Endothelial cell of umbilical vein (primary cell): Measurements from ENCODE around the gene CHRM1. TPM values are rescaled to one million over a fixed set of nuclear protein-coding genes. Genes with fewer than 3 reads are reported as not detected.

Experiments used
- BruUV-seq: library from RNA; stranded (reverse); fragments of 400-500 nt; replicated peaks from 2 replicates; lab custom pipeline; 2021; lab: Mats Ljungman, UMichigan
- CTCF ChIA-PET: fragments of 300-600, 350-600 bp; sonication (Branson Sonifier 250); formaldehyde crosslinking; loops from one replicate; lab custom pipeline; 2021; ENCODE audit warnings: antibody characterized with exemption, inconsistent platforms; lab: Charles Lee
- POLR2A ChIA-PET: fragments of 300-600, 350-600 bp; sonication (Branson Sonifier 250); formaldehyde crosslinking; loops from one replicate; lab custom pipeline; 2021; ENCODE audit warnings: antibody characterized with exemption, inconsistent platforms; lab: Charles Lee
- DNase-seq: peaks from one replicate; pipeline ENCODE4 v3.0.0-alpha.2; 2011; ENCODE audit warnings: low read depth, low spot score
- FAIRE-seq: peaks from 2 replicates; lab custom pipeline; 2011; peaks lifted over from hg19 to GRCh38; lab: Jason Lieb, UNC
- H2AFZ ChIP-seq: 2 replicates; pipeline ENCODE4 v1.6.0; 2012; ENCODE audit warnings: low read depth, low read length, control low read depth, inconsistent platforms
- H3K27ac ChIP-seq: 2 replicates; pipeline ENCODE4 v1.5.1; 2011; ENCODE audit warnings: low read depth, mild to moderate bottlenecking, control low read depth, low read length, moderate library complexity; ENCODE audit not compliant: insufficient read depth
- H3K27me3 ChIP-seq, 2 experiments: 2 replicates each; pipeline versions ENCODE4 v1.6.0 to v1.6.1; 2011; ENCODE audit warnings: low read length in 2 of 2, mixed read lengths in 1 of 2; ENCODE audit not compliant: control insufficient read depth in 2 of 2, insufficient read depth in 2 of 2
- H3K36me3 ChIP-seq, 2 experiments: 2 replicates in 1 of 2; 3 replicates in 1 of 2; pipeline ENCODE4 v1.5.1; 2011; ENCODE audit warnings: low read length in 2 of 2, mild to moderate bottlenecking in 1 of 2, moderate library complexity in 1 of 2; ENCODE audit not compliant: control insufficient read depth in 2 of 2, insufficient read depth in 2 of 2; ENCODE audit errors: extremely low read depth in 1 of 2
- H3K4me1 ChIP-seq: 3 replicates; pipeline ENCODE4 v1.5.1; 2011; ENCODE audit warnings: mild to moderate bottlenecking, low read length; ENCODE audit not compliant: control insufficient read depth, insufficient read depth; ENCODE audit errors: extremely low read depth
- H3K4me2 ChIP-seq: 2 replicates; pipeline ENCODE4 v1.6.1; 2011; ENCODE audit warnings: low read length, control low read depth, mixed read lengths; ENCODE audit not compliant: insufficient read depth
- H3K4me3 ChIP-seq, 3 experiments: fragments of 200-600 bp in 1 of 3; sonication (generic), shearing (Covaris generic) in 1 of 3; replicated peaks in 1 of 3; 2 replicates each; pipeline ENCODE4 v1.5.1; 2011 to 2016; ENCODE audit warnings: control low read depth in 3 of 3, low read length in 3 of 3, mild to moderate bottlenecking in 2 of 3, inconsistent platforms in 1 of 3, low read depth in 1 of 3, moderate library complexity in 1 of 3; ENCODE audit not compliant: insufficient read depth in 1 of 3
- H3K79me2 ChIP-seq: 2 replicates; pipeline ENCODE4 v1.6.0; 2012; ENCODE audit warnings: low read length, inconsistent platforms; ENCODE audit not compliant: control insufficient read depth, insufficient read depth
- H3K9ac ChIP-seq: replicated peaks from 2 replicates; pipeline ENCODE3; 2011; ENCODE audit warnings: low read length, control low read depth; ENCODE audit not compliant: insufficient read depth; ENCODE audit errors: extremely low read depth
- H3K9me1 ChIP-seq: replicated peaks from 3 replicates; pipeline ENCODE4 v1.6.0; 2011; ENCODE audit warnings: mild to moderate bottlenecking, low read length; ENCODE audit not compliant: control insufficient read depth, insufficient read depth; ENCODE audit errors: extremely low read depth
- H3K9me3 ChIP-seq: replicated peaks from 2 replicates; pipeline ENCODE4 v1.5.1; 2012; ENCODE audit warnings: low read length, inconsistent platforms; ENCODE audit not compliant: control insufficient read depth, insufficient read depth
- H4K20me1 ChIP-seq: replicated peaks from 2 replicates; pipeline ENCODE3; 2011; ENCODE audit warnings: mild to moderate bottlenecking, low read length; ENCODE audit not compliant: control insufficient read depth, insufficient read depth; ENCODE audit errors: extremely low read depth
- EZH2 ChIP-seq: IDR thresholded peaks from 2 replicates; pipeline ENCODE4 v1.6.1; 2012; ENCODE audit warnings: borderline replicate concordance, low read depth, mild to moderate bottlenecking, moderate library complexity, low read length, inconsistent platforms; ENCODE audit not compliant: severe bottlenecking
- FOS ChIP-seq: IDR thresholded peaks from 2 replicates; pipeline ENCODE4 v1.6.1; 2011; ENCODE audit warnings: mild to moderate bottlenecking, low read length, moderate library complexity, borderline replicate concordance; ENCODE audit not compliant: insufficient read depth
- GATA2 ChIP-seq: IDR thresholded peaks from 2 replicates; pipeline ENCODE4 v1.7.0; 2011; ENCODE audit warnings: low read depth, mild to moderate bottlenecking, moderate library complexity, mixed read lengths, low read length; ENCODE audit not compliant: insufficient read length, insufficient read depth
- JUN ChIP-seq: IDR thresholded peaks from 2 replicates; pipeline ENCODE4 v1.6.1; 2011; ENCODE audit warnings: borderline replicate concordance, low read depth; ENCODE audit not compliant: insufficient read length, insufficient read depth
- MYC ChIP-seq: IDR thresholded peaks from one replicate; pipeline ENCODE4 v1.6.1; 2011; ENCODE audit warnings: mild to moderate bottlenecking, low read depth, low read length
- POLR2A ChIP-seq: IDR thresholded peaks from 2 replicates; pipeline ENCODE4 v1.6.1; 2012; ENCODE audit warnings: low read depth, mild to moderate bottlenecking, control low read depth, low read length
- POLR2AphosphoS5 ChIP-seq: IDR thresholded peaks from 2 replicates; pipeline ENCODE4 v1.6.1; 2012; ENCODE audit warnings: low read depth, mild to moderate bottlenecking, control low read depth, low read length, moderate library complexity; ENCODE audit not compliant: insufficient read depth
- dilution Hi-C: fragments of 300-500 bp; cut with MboI; formaldehyde crosslinking; loops from one replicate; pipeline ENCODE4 v1.15.0; 2019; ENCODE audit warnings: low sequenced_read_pairs; ENCODE audit not compliant: extremely low pct_ligation_motif_present
- intact Hi-C: fragments of 100-400 bp; cut with micrococcal nuclease; formaldehyde crosslinking; loops from one replicate; pipeline ENCODE4 v1.10.0; 2022
- polyA plus RNA-seq, 4 experiments: library from polyadenylated mRNA; depleted of rRNA in 3 of 4; stranded (reverse) in 3 of 4; unstranded in 1 of 4; fragments of >200 nt; gene quantifications; 2 replicates each; pipeline versions ENCODE4 v1.2.1 to v1.2.3, GENCODE V29; 2011 to 2012; ENCODE audit warnings: missing spikeins in 1 of 4
- total RNA-seq: library from RNA; stranded (reverse); gene quantifications from 2 replicates; pipeline ENCODE4 v1.2.3, GENCODE V29; 2021
- TF ChIP-seq, protein P1 (sequence below): IDR thresholded peaks from 2 replicates; pipeline ENCODE4 v1.6.1; 2011; ENCODE audit not compliant: insufficient read depth, insufficient read length
- TF ChIP-seq, protein P2 (sequence below), 2 donors: IDR thresholded peaks; 1 replicate in 1 of 2; 2 replicates in 1 of 2; pipeline ENCODE4 v1.5.1; 2011; ENCODE audit warnings: low read length in 2 of 2, mild to moderate bottlenecking in 2 of 2, moderate library complexity in 2 of 2, control low read depth in 1 of 2, inconsistent platforms in 1 of 2, low read depth in 1 of 2; ENCODE audit not compliant: insufficient read depth in 1 of 2; ENCODE audit errors: extremely low read depth in 1 of 2

CHRM1 gene
- total and polyA plus RNA-seq, 2 donors (not counting 3 experiments of a cell fraction or from before 2014, with no cell fraction given), result not detected

- H4K20me1 ChIP-seq, result no peaks in the 10 kb centered on the region
- no peaks in the 10 kb centered on the region for H3K36me3 ChIP-seq
- peaks cover 35 to 48% of the 10 kb centered on the region in 2 experiments for H3K27me3 ChIP-seq
- no peak overlapping the region for H3K9ac ChIP-seq
- no peaks in the 10 kb centered on the region for H3K9me1 ChIP-seq
- no peak overlapping the region for H3K27ac ChIP-seq
- no peaks in the 10 kb centered on the region for H3K79me2 ChIP-seq
- intact Hi-C loops (no loop called here), dilution Hi-C loops (no loop called here)
- H2AFZ ChIP-seq, result no peak overlapping the region
- no peak for FAIRE-seq
- BruUV-seq, result no TSS peak
- no peaks in the 10 kb centered on the region for H3K9me3 ChIP-seq
- POLR2A ChIA-PET, result interaction anchor here (1.0 kb wide), 1 partner anchor 81 kb away, joined by 3 read pairs; no protein-coding TSS in a partner anchor
- DNase-seq, result no peak
- peaks cover 6% of the 10 kb centered on the region for H3K4me1 ChIP-seq
- no peak overlapping the region for H3K4me2 ChIP-seq
- CTCF ChIA-PET, result interaction anchor here (1.2 to 7.8 kb wide), 4 partner anchors 12 to 113 kb away, joined by 5 to 51 read pairs (median 17); no protein-coding TSS in a partner anchor
- TF ChIP-seq JUN (no peak), EZH2 (no peak), GATA2 (no peak), MYC (no peak), FOS (no peak), POLR2AphosphoS5 (no peak), POLR2A (no peak)
- TF ChIP-seq, protein P1, sequence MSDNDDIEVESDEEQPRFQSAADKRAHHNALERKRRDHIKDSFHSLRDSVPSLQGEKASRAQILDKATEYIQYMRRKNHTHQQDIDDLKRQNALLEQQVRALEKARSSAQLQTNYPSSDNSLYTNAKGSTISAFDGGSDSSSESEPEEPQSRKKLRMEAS, result no peak
- TF ChIP-seq, protein P2, sequence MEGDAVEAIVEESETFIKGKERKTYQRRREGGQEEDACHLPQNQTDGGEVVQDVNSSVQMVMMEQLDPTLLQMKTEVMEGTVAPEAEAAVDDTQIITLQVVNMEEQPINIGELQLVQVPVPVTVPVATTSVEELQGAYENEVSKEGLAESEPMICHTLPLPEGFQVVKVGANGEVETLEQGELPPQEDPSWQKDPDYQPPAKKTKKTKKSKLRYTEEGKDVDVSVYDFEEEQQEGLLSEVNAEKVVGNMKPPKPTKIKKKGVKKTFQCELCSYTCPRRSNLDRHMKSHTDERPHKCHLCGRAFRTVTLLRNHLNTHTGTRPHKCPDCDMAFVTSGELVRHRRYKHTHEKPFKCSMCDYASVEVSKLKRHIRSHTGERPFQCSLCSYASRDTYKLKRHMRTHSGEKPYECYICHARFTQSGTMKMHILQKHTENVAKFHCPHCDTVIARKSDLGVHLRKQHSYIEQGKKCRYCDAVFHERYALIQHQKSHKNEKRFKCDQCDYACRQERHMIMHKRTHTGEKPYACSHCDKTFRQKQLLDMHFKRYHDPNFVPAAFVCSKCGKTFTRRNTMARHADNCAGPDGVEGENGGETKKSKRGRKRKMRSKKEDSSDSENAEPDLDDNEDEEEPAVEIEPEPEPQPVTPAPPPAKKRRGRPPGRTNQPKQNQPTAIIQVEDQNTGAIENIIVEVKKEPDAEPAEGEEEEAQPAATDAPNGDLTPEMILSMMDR (IDR thresholded peaks at IDR 0.05; ENCODE audit: extremely low read depth in 1 of 2, insufficient read depth in 1 of 2, low read depth in 1 of 2, low read length in 2 of 2), result no peak
- H3K4me3 ChIP-seq, result no peak overlapping the region
Observed at GRCh38 chr11:62922189-62922589, 1.0 kb upstream of the CHRM1 start.
